ENCODE data around the gene MCOLN1. TPM values are rescaled to one million over a fixed set of nuclear protein-coding genes. Genes with fewer than 3 reads are reported as not detected.

MCOLN1 gene
- total and polyA plus RNA-seq, 8 donors, result 6.9 to 35.4 (median 10.3) TPM

GRCh38 chr19:7522923-7523667 lies 671 bp downstream of the MCOLN1 start:
- peak in 2 of 6 donors; percentile 63 to 80 for DNase-seq
- Histone ChIP-seq H3K4me1 (peaks cover 4 to 13% (median 12%) of the 10 kb centered on the region in 3 donors), H3K4me3 (peak overlapping the region; percentile 60 to 94 (median 88)), H3K36me3 (no peaks in the 10 kb centered on the region), H3K9me3 (no peaks in the 10 kb centered on the region), H3K27me3 (no peaks in the 10 kb centered on the region), H3K27ac (peak overlapping the region in 1 of 4 donors; percentile 44)
- FAIRE-seq, result no peak
- intact Hi-C loops (cut with DNase I), result no loop called here
- no peak for TF ChIP-seq CTCF (IDR thresholded peaks at IDR 0.05)
- ATAC-seq, result peak in 2 of 4 donors; percentile 3 to 4
- 7 to 10% methylated on average over 21 to 23 of the region's 23 CpGs for WGBS, 2 donors

DNA sequence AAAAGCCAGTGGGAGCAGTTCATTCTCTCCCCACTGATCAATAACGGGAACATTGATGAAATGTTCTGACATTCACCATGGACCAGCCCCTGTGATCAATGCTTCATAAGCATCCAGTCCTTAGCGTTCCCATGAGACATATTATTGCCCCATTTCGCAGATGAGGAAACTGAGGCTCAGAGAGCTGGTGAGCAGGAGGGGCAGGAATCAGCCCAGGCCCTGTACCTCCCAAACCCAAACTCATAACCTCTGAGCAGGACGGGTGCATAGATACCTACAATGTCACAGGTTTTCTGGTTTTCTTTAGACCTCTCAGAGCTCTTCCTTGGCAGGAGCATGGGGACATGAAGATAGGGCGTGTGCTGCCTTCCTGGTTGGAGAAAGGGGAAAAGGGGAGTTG lies 2.1 kb downstream of the MCOLN1 start:
- H3K36me3 ChIP-seq, result no peaks in the 10 kb centered on the region
- no peak for TF ChIP-seq CTCF (IDR thresholded peaks at IDR 0.05)
- no peak for FAIRE-seq
- H3K4me3 ChIP-seq, result no peak overlapping the region
- H3K27ac ChIP-seq, result no peak overlapping the region
- WGBS, 2 donors, result 85 to 86% methylated on average over 5 of the region's 5 CpGs
- intact Hi-C loops (cut with DNase I), result no loop called here
- no peak for DNase-seq
- H3K27me3 ChIP-seq, result no peaks in the 10 kb centered on the region
- no peaks in the 10 kb centered on the region for H3K9me3 ChIP-seq
- peaks cover 4 to 13% (median 12%) of the 10 kb centered on the region in 3 donors for H3K4me1 ChIP-seq
- ATAC-seq, result no peak

DNA sequence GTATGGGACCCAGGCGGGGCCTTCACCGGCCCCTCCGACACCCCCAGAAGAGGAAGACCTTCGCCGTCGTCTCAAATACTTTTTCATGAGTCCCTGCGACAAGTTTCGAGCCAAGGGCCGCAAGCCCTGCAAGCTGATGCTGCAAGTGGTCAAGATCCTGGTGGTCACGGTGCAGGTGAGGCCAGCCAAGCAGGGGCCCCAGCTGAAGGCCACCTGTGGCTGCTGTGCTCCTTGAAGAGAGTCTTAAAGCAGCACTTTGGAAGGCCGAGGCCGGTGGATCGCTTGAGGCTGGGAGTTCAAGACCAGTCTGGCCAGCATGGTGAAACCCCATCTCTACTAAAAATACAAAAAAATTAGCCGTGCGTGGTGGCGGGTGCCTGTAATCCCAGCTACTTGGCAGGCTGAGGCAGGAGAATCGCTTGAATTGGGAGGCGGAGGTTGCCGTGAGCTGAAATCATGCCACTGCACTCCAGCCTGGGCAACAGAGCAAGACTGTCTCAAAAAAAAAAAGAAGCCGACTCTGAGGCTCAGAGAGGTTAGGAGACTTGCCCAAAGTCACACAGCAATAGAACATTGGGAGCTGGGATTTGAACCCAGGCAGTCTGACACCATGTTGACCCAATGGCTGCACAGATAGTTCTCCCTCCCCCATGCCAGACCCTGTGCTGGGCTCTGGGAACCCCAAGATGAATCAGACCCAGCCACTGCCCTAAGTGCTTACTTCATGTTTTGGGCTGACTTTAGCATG lies 2.7 kb downstream of the MCOLN1 start:
- TF ChIP-seq CTCF (IDR thresholded peaks at IDR 0.05), result no peak
- DNase-seq (no peak), ATAC-seq (no peak), FAIRE-seq (no peak)
- WGBS, 2 donors, result 91 to 93% methylated on average over 20 of the region's 20 CpGs
- H3K4me1 ChIP-seq, result peaks cover 4 to 13% (median 12%) of the 10 kb centered on the region in 3 donors
- H3K4me3 ChIP-seq, result no peak overlapping the region
- no peaks in the 10 kb centered on the region for H3K27me3 ChIP-seq
- no peaks in the 10 kb centered on the region for H3K9me3 ChIP-seq
- H3K36me3 ChIP-seq, result no peaks in the 10 kb centered on the region
- intact Hi-C loops (cut with DNase I), result no loop called here
- H3K27ac ChIP-seq, result no peak overlapping the region

- H3K27me3 ChIP-seq, result no peaks in the 10 kb centered on the region
- H3K36me3 ChIP-seq, result no peaks in the 10 kb centered on the region
- H3K9me3 ChIP-seq, result no peaks in the 10 kb centered on the region
- no peak for ATAC-seq
- WGBS, 2 donors, result 89 to 93% methylated on average over 30 to 31 of the region's 31 CpGs
- no peak for DNase-seq
- intact Hi-C loops (cut with DNase I), result no loop called here
- TF ChIP-seq CTCF (IDR thresholded peaks at IDR 0.05), result no peak
- no peak for FAIRE-seq
- H3K4me3 ChIP-seq, result no peak overlapping the region
- no peak overlapping the region for H3K27ac ChIP-seq
- peaks cover 4 to 13% (median 12%) of the 10 kb centered on the region in 3 donors for H3K4me1 ChIP-seq
Observed at GRCh38 chr19:7526059-7526929, 3.9 kb downstream of the MCOLN1 start.

Measured in pancreas (tissue), 10 donors.